Osteocyte (in vitro differentiated cells): ENCODE measurements around the gene RORC. TPM values are rescaled to one million over a fixed set of nuclear protein-coding genes. Genes with fewer than 3 reads are reported as not detected.

Experiments used
- DNase-seq: peaks from one replicate; pipeline ENCODE4 v3.0.0; 2021; ENCODE audit warnings: mixed read lengths; ENCODE audit not compliant: unreplicated experiment; ENCODE audit errors: extremely low spot score
- H3K27ac Mint-ChIP-seq: one replicate; pipeline ENCODE4 v1.8.0; 2021; ENCODE audit warnings: mild to moderate bottlenecking, mixed read lengths; ENCODE audit not compliant: unreplicated experiment
- H3K27me3 Mint-ChIP-seq: one replicate; pipeline ENCODE4 v1.8.0; 2021; ENCODE audit warnings: mixed read lengths; ENCODE audit not compliant: unreplicated experiment
- H3K36me3 Mint-ChIP-seq: one replicate; pipeline ENCODE4 v1.8.0; 2021; ENCODE audit warnings: mixed read lengths; ENCODE audit not compliant: unreplicated experiment
- H3K4me1 Mint-ChIP-seq: one replicate; pipeline ENCODE4 v1.8.0; 2021; ENCODE audit warnings: mixed read lengths; ENCODE audit not compliant: unreplicated experiment
- H3K4me3 Mint-ChIP-seq: one replicate; pipeline ENCODE4 v1.8.0; 2021; ENCODE audit warnings: mild to moderate bottlenecking, moderate library complexity, mixed read lengths; ENCODE audit not compliant: unreplicated experiment
- H3K9me3 Mint-ChIP-seq: one replicate; pipeline ENCODE4 v1.8.0; 2021; ENCODE audit warnings: mixed read lengths; ENCODE audit not compliant: unreplicated experiment
- CTCF ChIP-seq: fragments of 200-600 bp; sonication (generic); IDR thresholded peaks from 2 replicates; pipeline ENCODE4 v1.5.0; 2021; ENCODE audit warnings: antibody characterized with exemption, mild to moderate bottlenecking, moderate library complexity
- total RNA-seq: library from RNA; stranded (reverse); gene quantifications from 2 replicates; pipeline ENCODE4 v1.2.1, GENCODE V29; 2021

The RORC gene
- total RNA-seq, 1 donor from 2014 or later = not detected

GRCh38 chr1:151838222-151839081 is 6.8 kb upstream of the RORC start:
- Mint-ChIP-seq H3K36me3 (no peaks in the 10 kb centered on the region), H3K4me3 (peak overlapping the region; percentile 26), H3K27ac (no peak overlapping the region), H3K4me1 (peaks cover 12% of the 10 kb centered on the region), H3K9me3 (no peaks in the 10 kb centered on the region), H3K27me3 (peaks cover 64% of the 10 kb centered on the region)
- TF ChIP-seq CTCF = no peak
- DNase-seq = no peak

GRCh38 chr1:151837884-151838221 is 6.3 kb upstream of the RORC start:
- Mint-ChIP-seq H3K36me3 (no peaks in the 10 kb centered on the region), H3K27ac (no peak overlapping the region), H3K27me3 (peaks cover 67% of the 10 kb centered on the region), H3K4me1 (peaks cover 12% of the 10 kb centered on the region), H3K4me3 (peak overlapping the region; percentile 43), H3K9me3 (no peaks in the 10 kb centered on the region)
- TF ChIP-seq CTCF = no peak
- DNase-seq = no peak

- H3K4me1 Mint-ChIP-seq = peaks cover 12% of the 10 kb centered on the region
- no peaks in the 10 kb centered on the region for H3K9me3 Mint-ChIP-seq
- TF ChIP-seq CTCF = no peak
- H3K4me3 Mint-ChIP-seq = peak overlapping the region; percentile 43
- DNase-seq = no peak
- H3K27ac Mint-ChIP-seq = no peak overlapping the region
- no peaks in the 10 kb centered on the region for H3K36me3 Mint-ChIP-seq
- H3K27me3 Mint-ChIP-seq = peaks cover 67% of the 10 kb centered on the region
Measured at GRCh38 chr1:151837197-151837596, 5.6 kb upstream of the RORC start.

- H3K9me3 Mint-ChIP-seq = no peaks in the 10 kb centered on the region
- peaks cover 52% of the 10 kb centered on the region for H3K27me3 Mint-ChIP-seq
- DNase-seq = no peak
- no peak overlapping the region for H3K27ac Mint-ChIP-seq
- H3K4me3 Mint-ChIP-seq = no peak overlapping the region
- no peaks in the 10 kb centered on the region for H3K36me3 Mint-ChIP-seq
- peaks cover 12% of the 10 kb centered on the region for H3K4me1 Mint-ChIP-seq
- TF ChIP-seq CTCF = no peak
Measured at GRCh38 chr1:151835596-151835995, 4.0 kb upstream of the RORC start.

GRCh38 chr1:151834239-151834638 is 2.6 kb upstream of the RORC start:
- H3K27ac Mint-ChIP-seq = no peak overlapping the region
- H3K4me1 Mint-ChIP-seq = peaks cover 12% of the 10 kb centered on the region
- H3K4me3 Mint-ChIP-seq = no peak overlapping the region
- no peak for TF ChIP-seq CTCF
- H3K27me3 Mint-ChIP-seq = peaks cover 44% of the 10 kb centered on the region
- H3K36me3 Mint-ChIP-seq = no peaks in the 10 kb centered on the region
- no peaks in the 10 kb centered on the region for H3K9me3 Mint-ChIP-seq
- no peak for DNase-seq
